Right forelimb (tissue), 1 donor: ENCODE measurements around the gene ANKS1B.
A peak's percentile ranks its signal among the peaks of the same experiment; 100 is the strongest.

ENCODE experiments used
- DNase-seq: peaks from one replicate; pipeline ENCODE4 v3.0.0-alpha.2; 2018

The ANKS1B gene

GRCh38 chr12:99110212-99110611 lies 874.5 kb downstream of the ANKS1B start:
- no peak for DNase-seq

DNA sequence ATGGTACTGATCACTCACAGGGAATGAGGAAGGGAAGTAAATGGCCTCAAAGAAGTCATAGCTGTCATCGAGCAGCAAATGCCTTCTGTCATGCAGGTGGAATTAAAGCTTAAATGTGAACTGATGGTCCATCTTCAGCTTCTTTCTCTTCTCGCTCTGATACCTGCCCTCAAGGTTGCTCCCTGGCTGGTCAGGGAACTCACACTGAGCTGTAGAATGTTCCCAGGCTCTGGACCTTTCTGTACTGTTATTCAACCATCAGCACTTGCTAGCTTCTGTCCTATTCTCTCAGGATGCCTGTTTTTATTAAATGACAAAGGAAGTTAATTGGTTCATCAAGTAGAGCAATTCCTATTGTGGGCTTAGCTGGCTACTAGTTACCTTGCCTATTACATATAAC lies 875.8 kb downstream of the ANKS1B start:
- DNase-seq = no peak

GRCh38 chr12:99099786-99100185 lies 885.0 kb downstream of the ANKS1B start:
- no peak for DNase-seq

DNA sequence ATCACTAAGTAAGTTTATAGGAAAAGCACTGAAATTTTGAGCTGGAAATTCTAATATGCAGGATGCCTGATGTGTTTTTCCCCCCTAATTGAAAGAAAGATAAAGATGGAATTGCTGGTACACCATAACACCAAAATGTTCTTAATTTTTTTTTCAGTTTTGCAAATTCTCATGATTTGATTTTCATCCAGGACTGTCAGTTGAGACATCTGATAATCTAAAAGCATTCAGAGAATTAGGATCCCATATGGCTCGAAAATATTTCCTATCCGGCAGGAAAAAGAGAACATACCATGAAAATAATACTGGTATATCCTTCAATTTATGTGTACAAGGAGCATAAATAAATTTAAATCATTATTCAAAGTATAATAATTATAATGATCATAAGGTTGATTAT lies 887.6 kb downstream of the ANKS1B start:
- DNase-seq = no peak

- no peak for DNase-seq
These were observed 891.6 kb downstream of the ANKS1B start for GRCh38 chr12:99093166-99093565.

DNA sequence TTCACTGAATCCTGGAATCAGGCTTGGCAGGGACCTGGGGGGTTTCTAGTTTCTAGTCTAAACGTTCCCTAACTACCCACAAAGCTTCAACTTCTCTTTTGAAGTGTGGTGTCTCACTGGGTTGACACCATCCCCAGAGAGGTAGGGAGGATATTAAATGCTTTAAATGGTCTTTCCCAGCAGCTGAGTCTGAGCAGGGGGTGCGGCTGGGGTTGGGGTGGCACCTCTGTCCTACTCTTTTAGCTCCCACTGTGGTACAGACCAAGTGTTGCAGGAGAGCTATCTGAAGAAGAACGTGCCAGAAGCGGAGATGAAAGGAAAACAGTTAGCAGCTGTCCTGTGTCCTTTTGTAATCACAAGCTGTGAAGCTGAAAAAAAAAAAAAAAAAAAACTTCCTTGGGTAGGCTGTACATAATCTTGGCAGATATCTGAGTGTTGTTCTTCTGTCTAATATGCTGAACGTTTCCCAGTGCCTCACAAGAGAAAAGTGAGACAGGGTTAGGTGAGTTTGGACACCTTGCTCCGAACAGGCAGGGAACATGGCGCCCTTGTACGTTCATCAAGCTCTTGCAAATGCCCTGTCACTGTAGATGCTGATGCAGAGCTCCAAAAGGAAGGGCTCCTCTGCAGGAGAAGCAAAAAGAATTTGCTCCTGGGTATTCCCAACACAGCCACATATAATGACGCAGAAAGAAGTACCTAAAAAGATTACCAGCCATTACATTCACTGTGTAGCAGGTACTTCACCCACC lies 892.5 kb downstream of the ANKS1B start:
- DNase-seq = no peak

- DNase-seq = no peak
These were observed 897.5 kb downstream of the ANKS1B start for GRCh38 chr12:99087278-99087677.

DNA sequence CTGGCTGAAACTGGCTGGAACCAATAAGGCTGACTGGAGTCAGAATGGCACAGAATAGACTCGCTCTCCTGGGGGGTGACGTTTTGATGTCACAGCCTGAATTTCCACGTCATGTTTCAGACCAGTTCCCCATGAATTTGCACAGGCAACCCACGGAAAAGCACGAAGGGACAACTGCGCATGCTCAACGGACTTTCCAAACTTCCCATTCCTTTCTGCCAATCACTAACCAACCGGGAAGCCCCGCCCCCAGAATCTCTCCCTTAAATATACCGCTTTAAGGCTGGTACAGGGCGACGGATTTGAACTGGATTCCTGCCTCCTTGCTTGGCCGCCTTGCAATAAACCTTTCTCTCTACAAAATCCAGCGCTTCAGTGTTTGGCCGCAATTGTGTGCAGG lies 904.9 kb downstream of the ANKS1B start:
- DNase-seq = no peak

DNA sequence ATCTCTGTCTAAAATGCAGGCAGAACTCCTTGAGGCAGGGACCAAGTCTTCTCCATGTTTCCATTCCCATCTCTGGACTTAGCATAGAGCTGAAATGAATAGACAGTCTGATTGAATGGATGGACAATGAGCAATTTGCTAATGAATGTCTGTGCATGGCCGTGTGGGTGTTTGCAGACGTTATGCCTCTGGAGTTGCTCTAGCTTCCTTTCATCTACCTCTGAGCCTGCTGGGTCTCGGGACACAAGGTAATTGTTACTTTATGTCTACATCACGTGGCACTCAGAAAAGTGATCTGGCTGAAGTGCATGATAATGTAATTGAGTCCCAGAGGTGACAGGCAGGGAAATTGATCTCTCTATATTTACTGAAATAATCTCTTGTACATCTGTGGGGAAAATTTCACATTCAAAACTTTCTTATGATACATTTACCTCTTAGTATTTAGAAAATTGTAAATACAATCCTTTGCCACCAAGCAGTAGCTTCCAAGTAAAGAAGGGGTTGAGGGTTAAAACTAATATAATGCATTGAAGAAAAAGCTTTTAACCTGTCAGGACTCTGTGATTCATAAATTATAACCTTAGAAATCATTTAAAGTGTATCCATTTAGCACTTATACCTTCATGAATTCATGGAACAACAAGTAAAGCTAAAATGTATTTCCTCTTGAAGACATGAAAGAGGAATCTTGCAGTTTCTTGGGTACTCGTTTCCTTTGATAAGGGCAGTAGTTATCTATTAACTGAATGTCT lies 915.6 kb downstream of the ANKS1B start:
- DNase-seq = no peak

- DNase-seq = no peak
These were observed 917.5 kb downstream of the ANKS1B start for GRCh38 chr12:99067171-99067785.

DNA sequence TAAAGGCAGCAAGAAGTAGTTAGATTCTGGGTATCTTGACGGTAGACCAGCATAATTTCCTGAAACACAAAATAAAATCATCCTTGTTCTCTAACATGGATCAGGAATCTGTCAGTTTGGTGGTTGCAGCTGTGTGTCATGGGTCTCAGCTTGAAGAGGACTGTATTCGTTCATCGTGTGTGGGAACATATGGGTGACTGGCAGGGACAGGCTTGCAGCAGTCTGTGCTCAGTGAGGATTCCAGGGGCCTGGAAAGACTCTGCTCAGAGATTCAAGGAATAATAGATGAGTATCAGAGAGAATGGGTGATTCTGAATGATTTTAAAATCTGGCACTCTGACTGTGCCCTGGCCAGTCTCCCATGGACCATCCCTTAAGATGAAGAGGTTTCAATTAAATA lies 918.0 kb downstream of the ANKS1B start:
- DNase-seq = no peak

GRCh38 chr12:99063182-99063581 lies 921.6 kb downstream of the ANKS1B start:
- no peak for DNase-seq

GRCh38 chr12:99059824-99060511 lies 924.8 kb downstream of the ANKS1B start:
- peak; percentile 65 for DNase-seq

- DNase-seq = no peak
These were observed 927.1 kb downstream of the ANKS1B start for GRCh38 chr12:99057670-99058069.

DNA sequence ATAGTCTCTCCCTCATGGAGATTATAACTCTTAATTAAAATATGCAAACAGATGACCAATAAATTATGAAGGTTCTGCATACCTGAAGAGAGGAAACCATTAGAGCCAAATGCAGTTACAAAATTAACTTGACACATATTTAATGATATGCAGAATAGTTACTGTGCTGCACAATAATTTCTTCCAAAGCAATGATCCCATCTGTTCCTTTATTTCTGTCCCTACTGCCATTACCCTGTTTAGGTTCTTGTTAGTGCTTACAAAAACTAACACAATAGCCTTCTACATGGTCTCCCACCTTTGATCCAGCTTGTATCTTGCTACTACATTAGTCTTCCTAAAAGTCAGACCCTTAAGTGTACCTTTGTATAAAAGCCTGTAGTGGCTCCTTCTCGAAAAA lies 928.5 kb downstream of the ANKS1B start:
- no peak for DNase-seq

GRCh38 chr12:99055299-99055698 lies 929.4 kb downstream of the ANKS1B start:
- DNase-seq = no peak

DNA sequence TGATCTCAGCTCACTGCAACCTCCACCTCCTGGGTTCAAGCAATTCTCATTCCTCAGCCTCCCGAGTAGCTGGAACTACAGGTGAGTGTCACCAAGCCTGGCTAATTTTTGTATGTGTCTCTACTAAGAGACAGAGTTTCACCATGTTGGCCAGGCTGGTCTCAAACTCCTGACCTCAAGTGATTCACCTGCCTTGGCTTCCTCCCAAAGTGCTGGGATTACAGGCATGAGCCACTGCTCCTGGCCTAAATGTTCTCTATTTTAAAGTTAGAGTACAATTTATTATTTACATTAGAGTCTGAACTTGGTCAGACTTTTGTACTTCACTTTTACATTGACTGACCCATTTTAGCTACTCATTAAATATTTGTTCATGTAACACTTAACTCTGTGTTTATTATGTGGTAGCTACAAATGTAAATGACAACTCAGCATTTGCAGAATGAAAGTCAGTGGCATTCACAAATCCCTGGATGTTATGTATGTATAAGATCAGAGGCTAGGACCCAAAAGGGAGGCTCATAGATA lies 930.1 kb downstream of the ANKS1B start:
- DNase-seq = no peak

DNA sequence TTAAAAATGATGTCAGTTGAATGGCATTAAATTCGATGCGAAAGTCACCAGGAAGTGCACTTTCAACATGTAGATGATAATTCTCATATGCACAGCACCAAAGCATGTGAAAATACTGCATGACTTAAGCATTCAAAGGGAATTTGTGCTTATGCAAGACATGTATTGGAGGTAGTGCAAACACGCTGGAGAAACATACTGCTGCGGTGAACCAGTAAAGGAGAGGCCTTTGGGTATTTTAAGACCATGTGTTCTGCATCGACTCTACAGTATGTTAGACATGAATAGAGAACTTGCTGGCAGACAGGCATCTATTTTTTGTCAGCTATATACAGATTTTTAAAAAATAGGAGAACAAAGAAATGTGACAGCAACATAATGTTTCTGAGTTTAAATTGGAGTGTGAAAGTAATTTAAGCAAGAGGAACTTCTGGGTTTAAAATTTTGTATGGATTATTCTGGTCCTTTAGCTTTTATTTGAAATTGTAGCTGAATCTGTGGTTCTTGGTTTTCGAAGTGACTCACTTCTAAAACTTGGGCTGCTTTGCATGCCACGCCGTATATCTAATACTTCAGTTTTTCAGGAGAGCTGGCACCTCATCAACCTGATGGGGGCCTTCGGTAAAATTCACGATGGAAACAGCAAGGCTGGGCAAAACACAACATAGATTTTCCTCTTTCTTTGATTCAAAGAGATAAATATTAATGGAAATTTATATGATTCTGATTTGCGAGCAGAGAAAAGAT lies 930.9 kb downstream of the ANKS1B start:
- no peak for DNase-seq

- DNase-seq = no peak
These were observed 935.0 kb downstream of the ANKS1B start for GRCh38 chr12:99049774-99050173.

DNA sequence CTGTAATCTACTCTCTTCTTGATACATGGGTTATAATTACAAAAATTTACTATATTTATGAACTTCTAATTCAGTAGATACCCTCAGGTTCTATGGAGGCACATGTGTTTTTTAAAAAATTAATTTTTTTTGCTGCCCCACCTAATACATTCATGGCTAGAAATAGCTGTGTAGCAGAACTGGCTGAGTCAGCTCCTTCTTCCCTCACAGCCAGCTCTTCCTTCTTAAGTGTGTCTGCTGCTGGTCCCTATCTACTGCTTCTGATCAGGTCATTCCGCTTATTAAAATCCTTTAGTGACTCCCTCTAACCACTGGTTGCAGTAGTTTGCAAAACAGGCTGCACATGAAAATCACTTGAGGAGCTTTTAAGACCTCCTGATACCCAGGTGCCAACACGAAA lies 939.6 kb downstream of the ANKS1B start:
- DNase-seq = no peak

DNA sequence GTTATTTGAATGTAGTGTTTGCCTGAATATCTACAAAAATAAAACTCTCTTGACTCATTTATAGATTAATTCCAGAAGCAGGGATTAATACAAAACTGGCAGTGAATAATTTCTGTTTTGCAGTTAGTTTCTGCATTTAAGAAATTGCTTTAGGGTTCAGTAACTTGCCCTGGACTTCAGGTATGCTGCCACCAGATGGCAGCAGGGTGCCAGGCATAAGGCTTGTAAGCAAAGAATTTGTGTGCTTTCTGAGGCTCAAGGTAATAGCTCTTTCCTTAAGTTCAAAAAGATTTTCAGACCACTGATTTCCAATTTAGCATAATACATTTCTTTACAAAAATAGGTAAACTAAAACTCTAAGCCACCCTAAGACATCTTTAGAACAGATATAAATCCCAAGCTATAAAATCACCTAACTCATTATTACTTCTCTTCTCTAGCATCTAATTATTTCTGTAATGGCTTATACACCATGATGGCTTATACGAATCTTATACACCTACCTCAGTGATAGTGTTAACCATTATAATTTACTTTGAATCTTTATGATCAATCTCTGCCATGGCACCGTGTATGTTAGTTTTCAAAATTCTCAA lies 941.3 kb downstream of the ANKS1B start:
- DNase-seq = peak; percentile 78

GRCh38 chr12:99042226-99042625 lies 942.5 kb downstream of the ANKS1B start:
- no peak for DNase-seq
